ENCODE data around the gene LRRTM4. TPM values are rescaled to one million over a fixed set of nuclear protein-coding genes. Genes with fewer than 3 reads are reported as not detected.

The LRRTM4 gene
- total RNA-seq, 1 donor from 2014 or later = 0.41 TPM

DNA sequence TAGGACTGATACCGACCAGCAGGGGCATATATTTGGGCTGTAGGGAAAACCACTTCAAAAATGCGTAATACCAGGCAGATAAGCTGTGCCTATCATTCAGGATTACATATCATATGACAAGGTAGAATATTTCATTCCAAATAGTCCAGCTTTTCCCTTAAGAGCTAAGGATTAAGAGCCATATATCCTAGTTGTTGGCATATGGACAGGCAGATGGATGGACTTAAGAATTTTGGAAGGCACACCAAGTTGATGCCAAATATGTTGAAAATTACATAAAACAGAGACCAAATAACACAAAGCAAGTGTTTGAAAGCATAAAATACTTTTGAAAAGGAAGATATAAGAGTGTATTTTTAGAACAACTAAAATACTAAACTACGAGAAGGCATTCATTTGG is 52.1 kb downstream of the LRRTM4 start:
- H3K9me3 ChIP-seq = no peaks in the 10 kb centered on the region
- TF ChIP-seq, protein P1, sequence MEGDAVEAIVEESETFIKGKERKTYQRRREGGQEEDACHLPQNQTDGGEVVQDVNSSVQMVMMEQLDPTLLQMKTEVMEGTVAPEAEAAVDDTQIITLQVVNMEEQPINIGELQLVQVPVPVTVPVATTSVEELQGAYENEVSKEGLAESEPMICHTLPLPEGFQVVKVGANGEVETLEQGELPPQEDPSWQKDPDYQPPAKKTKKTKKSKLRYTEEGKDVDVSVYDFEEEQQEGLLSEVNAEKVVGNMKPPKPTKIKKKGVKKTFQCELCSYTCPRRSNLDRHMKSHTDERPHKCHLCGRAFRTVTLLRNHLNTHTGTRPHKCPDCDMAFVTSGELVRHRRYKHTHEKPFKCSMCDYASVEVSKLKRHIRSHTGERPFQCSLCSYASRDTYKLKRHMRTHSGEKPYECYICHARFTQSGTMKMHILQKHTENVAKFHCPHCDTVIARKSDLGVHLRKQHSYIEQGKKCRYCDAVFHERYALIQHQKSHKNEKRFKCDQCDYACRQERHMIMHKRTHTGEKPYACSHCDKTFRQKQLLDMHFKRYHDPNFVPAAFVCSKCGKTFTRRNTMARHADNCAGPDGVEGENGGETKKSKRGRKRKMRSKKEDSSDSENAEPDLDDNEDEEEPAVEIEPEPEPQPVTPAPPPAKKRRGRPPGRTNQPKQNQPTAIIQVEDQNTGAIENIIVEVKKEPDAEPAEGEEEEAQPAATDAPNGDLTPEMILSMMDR (IDR thresholded peaks at IDR 0.05) = no peak
- ATAC-seq = no peak
- no peak overlapping the region for H3K4me3 ChIP-seq
- no peaks in the 10 kb centered on the region for H3K36me3 ChIP-seq
- no peaks in the 10 kb centered on the region for H3K4me1 ChIP-seq
- DNase-seq = no peak
- H3K27me3 ChIP-seq = no peaks in the 10 kb centered on the region
- intact Hi-C loops (cut with DNase I) = no loop called here
- no peak overlapping the region for H3K27ac ChIP-seq

DNA sequence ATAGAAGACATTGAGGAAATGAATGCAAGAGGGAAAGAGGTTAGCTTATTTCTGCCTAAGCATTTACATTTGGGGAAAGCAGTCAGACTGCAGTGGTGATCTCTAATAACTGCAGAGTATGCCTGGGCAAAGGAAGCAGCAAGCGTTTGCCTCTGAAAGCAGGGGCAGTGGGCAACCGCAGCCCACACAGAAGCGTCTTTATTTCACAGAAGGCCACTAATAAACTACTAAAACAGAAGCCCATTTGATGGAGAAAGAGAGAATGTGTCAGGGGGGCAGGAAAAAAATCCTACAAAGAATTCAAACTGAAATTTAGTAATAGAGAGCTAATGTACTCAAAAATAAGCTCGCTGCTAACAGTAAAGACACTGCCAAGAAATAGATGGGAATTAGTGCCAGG is 53.1 kb downstream of the LRRTM4 start:
- Histone ChIP-seq H3K4me3 (no peak overlapping the region), H3K27me3 (no peaks in the 10 kb centered on the region), H3K9me3 (no peaks in the 10 kb centered on the region), H3K27ac (no peak overlapping the region), H3K4me1 (no peaks in the 10 kb centered on the region), H3K36me3 (no peaks in the 10 kb centered on the region)
- ATAC-seq = no peak
- TF ChIP-seq, protein P1 (IDR thresholded peaks at IDR 0.05) = no peak
- no peak for DNase-seq
- intact Hi-C loops (cut with DNase I) = no loop called here

DNA sequence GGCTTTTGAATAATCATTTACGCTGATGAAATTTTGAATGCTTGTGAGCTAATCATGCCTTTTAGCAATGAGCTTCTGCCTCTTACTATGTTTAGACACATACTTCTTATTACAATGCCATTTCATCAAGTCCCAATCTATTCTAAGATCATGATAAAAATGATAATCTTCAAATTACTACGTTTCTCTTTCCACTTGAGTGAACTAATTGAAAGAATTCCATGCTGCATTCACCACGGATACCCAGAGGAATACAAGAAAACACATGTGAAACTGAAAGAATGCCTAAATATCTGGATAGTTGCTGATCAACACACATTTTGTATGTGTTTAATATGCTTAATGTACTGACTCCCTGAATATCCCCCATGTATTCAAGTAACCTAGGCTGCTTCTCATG is 62.3 kb downstream of the LRRTM4 start:
- ATAC-seq (no peak), DNase-seq (no peak)
- no peak overlapping the region for H3K4me3 ChIP-seq

DNA sequence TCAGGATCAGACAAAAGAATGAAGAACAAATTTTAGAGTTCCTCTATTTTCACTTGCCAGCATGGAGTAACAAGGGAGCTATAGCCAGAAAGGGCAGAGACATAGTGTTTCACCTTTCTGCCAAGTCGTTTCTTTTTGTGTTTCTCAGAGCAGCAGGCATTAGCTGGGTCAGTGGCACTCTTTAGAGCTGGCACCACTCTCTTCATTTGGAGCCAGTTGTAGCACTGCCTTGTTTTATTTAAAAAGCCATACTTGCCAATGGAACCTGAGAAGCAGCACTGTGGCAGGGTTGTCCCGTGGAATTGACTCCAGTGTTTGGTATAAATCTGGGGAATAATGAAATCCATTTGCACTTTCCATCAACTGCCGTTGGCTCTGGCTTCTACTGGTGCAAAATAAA is 64.0 kb downstream of the LRRTM4 start:
- no peaks in the 10 kb centered on the region for H3K9me3 ChIP-seq
- no peaks in the 10 kb centered on the region for H3K36me3 ChIP-seq
- no peak for ATAC-seq
- H3K27ac ChIP-seq = no peak overlapping the region
- H3K4me1 ChIP-seq = no peaks in the 10 kb centered on the region
- H3K27me3 ChIP-seq = no peaks in the 10 kb centered on the region
- TF ChIP-seq, protein P1 (IDR thresholded peaks at IDR 0.05) = no peak
- H3K4me3 ChIP-seq = no peak overlapping the region
- intact Hi-C loops (cut with DNase I) = no loop called here
- DNase-seq = no peak

More for the DNA sequence above, 62.3 kb downstream of the LRRTM4 start:
- Histone ChIP-seq H3K36me3 (no peaks in the 10 kb centered on the region), H3K9me3 (no peaks in the 10 kb centered on the region), H3K27me3 (no peaks in the 10 kb centered on the region), H3K27ac (no peak overlapping the region), H3K4me1 (no peaks in the 10 kb centered on the region)
- TF ChIP-seq, protein P1 (IDR thresholded peaks at IDR 0.05) = no peak
- intact Hi-C loops (cut with DNase I) = no loop called here

DNA sequence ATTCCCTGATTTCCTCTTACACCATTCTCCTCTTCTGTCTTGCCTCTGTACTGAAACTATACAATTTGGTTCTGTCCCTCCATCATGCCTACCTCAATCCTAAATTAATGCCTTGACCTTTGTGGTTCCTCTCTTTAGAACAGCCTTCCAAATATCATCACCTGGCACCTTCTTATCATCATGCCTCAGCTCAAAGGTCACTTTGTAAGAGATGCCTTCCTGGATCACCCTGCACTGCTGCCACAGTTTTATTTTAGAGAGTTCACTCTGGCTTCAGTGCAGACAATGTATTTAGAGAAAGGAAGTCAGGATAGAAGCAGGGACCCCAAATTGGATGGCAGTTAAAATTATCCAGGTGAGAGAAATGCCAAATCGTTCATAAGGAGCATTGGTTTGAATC is 64.5 kb downstream of the LRRTM4 start:
- H3K9me3 ChIP-seq = no peaks in the 10 kb centered on the region
- no peaks in the 10 kb centered on the region for H3K27me3 ChIP-seq
- H3K4me3 ChIP-seq = no peak overlapping the region
- DNase-seq (no peak), ATAC-seq (no peak)
- no peaks in the 10 kb centered on the region for H3K36me3 ChIP-seq
- H3K27ac ChIP-seq = no peak overlapping the region
- intact Hi-C loops (cut with DNase I) = no loop called here
- TF ChIP-seq, protein P1 (IDR thresholded peaks at IDR 0.05) = no peak
- no peaks in the 10 kb centered on the region for H3K4me1 ChIP-seq

DNA sequence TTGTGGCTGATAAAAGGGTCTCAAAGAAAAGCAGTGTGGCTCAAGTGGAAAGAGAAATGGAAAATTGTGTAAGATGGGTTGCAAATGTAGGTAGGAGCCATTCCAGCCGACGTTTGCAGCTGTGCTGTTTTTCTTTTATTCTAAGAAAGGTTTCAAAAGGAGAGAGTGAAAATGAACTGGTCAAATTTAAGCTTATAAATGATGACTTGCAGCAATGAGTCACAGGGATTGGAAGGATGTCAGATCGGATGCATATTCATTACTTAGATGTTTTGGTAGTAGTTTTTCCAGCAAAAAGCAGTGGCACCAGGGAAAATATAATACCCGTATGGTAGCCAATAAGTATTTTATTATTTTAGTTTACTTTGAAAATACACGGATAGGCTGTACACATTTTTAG is 79.1 kb downstream of the LRRTM4 start:
- H3K9me3 ChIP-seq = no peaks in the 10 kb centered on the region
- intact Hi-C loops (cut with DNase I) = no loop called here
- no peaks in the 10 kb centered on the region for H3K36me3 ChIP-seq
- H3K27ac ChIP-seq = no peak overlapping the region
- H3K27me3 ChIP-seq = no peaks in the 10 kb centered on the region
- H3K4me1 ChIP-seq = no peaks in the 10 kb centered on the region
- no peak for DNase-seq
- H3K4me3 ChIP-seq = no peak overlapping the region
- TF ChIP-seq, protein P1 (IDR thresholded peaks at IDR 0.05) = no peak
- ATAC-seq = no peak

Measured in upper lobe of right lung (tissue), 1 donor.